GM21737 (cell line): Measurements from ENCODE around the gene CNTN1.

ENCODE experiments used
- ATAC-seq: cut with Tn5 transposase; IDR thresholded peaks from one replicate; pipeline ENCODE4 v1.9.1; 2021; ENCODE audit warnings: mild to moderate bottlenecking, moderate library complexity; ENCODE audit not compliant: unreplicated experiment

Gene CNTN1

DNA sequence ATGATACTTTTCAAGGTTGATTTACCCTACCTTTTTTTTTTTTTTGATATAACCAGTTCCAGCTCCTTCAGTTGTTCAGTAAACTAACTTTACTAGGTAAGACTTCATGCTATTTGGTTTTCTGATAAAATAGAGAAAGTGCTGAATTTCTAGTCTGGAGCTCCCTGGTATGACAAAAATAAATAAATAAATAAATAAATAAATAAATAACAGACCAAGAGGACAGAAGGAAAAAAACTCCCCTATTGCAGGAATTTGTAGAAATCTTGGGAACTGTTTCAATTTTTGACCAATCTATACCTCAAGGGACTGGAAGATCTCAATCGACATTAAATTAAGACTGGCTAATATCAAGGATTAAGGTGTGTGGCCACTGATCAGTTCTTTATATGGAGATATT, 265.2 kb downstream of the CNTN1 start:
- no peak for ATAC-seq

GRCh38 chr12:40959041-40959440, 266.8 kb downstream of the CNTN1 start:
- no peak for ATAC-seq

GRCh38 chr12:40963751-40964150, 271.5 kb downstream of the CNTN1 start:
- ATAC-seq, result no peak

DNA sequence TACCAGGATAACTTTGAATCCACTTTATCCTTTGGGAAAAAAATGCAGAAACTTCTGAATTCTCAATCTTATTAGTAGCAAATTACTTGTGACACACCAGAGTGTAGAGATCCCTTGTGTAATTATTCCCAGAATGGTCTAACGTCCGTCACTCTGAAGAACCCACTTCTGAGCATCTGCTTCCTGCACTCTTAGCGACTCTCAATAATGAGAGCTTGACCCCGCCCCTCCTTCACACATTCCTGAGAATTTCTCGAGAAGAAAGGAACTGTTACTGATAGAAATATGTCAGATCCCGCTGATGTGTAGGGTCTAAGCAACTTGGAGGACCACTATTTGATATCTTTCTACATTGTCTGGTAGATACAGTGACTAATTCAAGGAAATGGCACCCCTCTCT, 277.6 kb downstream of the CNTN1 start:
- ATAC-seq, result no peak

- ATAC-seq, result no peak
Observed at GRCh38 chr12:40970320-40970907, 278.2 kb downstream of the CNTN1 start.

- ATAC-seq, result no peak
Observed at GRCh38 chr12:40971911-40972310, 279.7 kb downstream of the CNTN1 start.

GRCh38 chr12:40976546-40976945, 284.3 kb downstream of the CNTN1 start:
- no peak for ATAC-seq

DNA sequence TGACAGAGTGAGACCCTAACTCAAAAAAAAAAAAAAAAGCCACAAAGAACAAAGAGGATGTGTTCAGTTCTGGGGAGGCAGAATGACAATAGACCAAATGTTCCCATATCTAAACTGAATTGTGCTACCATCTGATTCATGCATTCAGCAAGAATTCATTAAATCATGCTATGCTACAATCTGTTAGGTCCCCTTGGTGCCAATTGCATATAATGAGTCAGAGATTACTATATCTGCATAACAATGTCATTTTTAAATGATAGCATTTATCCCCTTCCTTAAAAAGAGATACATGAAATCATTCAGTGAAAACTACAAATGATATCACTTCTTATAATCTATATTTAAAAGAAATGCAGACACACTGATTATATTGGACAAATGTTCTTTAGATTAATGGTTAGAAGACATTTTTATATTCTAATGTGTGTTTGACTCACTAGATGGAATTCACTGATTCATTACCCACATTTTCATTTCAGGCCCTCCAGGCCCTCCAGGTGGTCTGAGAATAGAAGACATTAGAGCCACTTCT, 288.3 kb downstream of the CNTN1 start:
- no peak for ATAC-seq

GRCh38 chr12:40986001-40986400, 293.8 kb downstream of the CNTN1 start:
- no peak for ATAC-seq

GRCh38 chr12:40988355-40988754, 296.1 kb downstream of the CNTN1 start:
- ATAC-seq, result no peak

GRCh38 chr12:40988824-40989223, 296.6 kb downstream of the CNTN1 start:
- no peak for ATAC-seq

- no peak for ATAC-seq
Observed at GRCh38 chr12:40989785-40990184, 297.5 kb downstream of the CNTN1 start.

GRCh38 chr12:40992158-40992557, 299.9 kb downstream of the CNTN1 start:
- no peak for ATAC-seq

- no peak for ATAC-seq
Observed at GRCh38 chr12:40992674-40993073, 300.4 kb downstream of the CNTN1 start.

GRCh38 chr12:40993158-40993557, 300.9 kb downstream of the CNTN1 start:
- ATAC-seq, result no peak

- no peak for ATAC-seq
Observed at GRCh38 chr12:40996091-40996490, 303.9 kb downstream of the CNTN1 start.

DNA sequence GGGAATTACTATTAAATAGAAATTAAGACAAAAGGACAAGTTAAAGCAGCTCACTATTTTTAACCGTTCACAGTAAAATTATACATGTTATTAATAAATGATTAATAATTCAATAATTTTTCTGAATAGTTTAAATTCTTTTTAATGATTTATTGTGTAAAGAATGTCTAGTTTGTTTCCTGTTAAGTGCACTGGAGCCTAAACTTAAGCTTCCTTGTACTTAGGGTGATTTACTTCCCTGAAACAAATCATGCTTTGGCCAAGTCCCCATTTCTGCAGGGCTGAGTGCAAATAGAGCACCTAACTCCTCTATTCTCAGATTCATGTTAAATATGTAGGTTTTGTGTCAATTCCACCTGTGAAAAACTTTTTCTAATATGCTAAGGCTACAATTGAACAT, 307.0 kb downstream of the CNTN1 start:
- ATAC-seq, result no peak

DNA sequence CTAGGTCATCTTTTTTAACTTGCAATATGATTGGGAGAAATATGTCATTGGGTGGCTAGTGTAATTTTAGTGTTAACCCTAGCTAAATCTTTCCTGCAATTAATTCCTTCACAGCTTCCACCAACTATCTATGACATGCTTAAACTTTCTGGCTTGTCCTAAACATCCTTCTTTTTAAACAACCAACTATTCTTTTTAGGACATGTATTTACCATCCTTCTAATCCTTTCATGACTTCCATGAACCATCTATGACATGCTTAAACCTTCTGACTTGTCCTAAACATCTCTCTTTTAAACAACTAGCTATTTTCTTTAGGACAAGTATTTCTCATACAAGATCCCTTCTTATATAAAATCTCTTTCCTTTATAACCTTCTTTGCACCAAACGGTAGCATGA, 316.2 kb downstream of the CNTN1 start:
- no peak for ATAC-seq

- no peak for ATAC-seq
Observed at GRCh38 chr12:41011939-41012338, 319.7 kb downstream of the CNTN1 start.

DNA sequence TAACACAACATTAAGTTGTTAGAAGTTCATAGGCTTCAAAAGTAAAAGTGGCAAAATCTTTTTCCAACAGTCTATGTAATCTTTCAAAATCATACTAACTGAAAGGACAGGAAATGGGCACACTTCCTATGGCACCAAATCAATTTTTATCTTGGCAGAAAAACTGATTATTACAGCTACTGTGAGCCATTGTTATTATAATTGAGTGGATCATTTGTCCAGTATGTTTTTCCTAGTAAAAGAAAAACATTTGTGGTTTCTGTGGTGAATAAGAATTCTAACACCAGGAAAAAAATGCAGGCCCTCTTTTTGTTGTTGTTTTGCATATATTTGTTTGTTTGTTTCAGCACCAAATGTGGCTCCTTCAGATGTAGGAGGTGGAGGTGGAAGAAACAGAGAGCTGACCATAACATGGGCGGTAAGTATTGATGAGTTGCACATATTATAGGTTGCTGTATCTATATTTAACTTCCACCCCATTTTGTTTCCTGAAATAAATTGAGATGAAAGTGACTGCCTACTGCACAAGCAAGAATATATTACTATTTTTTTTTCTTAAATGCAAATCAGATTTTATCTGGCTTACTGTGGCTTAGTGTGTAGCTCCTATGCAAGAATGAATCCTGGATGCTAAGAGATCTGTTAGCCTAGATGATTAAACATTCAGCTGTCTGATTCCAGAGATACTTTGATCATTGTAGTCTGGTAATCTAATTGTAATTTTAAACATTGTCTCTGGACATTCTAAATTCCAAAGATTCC, 321.8 kb downstream of the CNTN1 start:
- ATAC-seq, result no peak

DNA sequence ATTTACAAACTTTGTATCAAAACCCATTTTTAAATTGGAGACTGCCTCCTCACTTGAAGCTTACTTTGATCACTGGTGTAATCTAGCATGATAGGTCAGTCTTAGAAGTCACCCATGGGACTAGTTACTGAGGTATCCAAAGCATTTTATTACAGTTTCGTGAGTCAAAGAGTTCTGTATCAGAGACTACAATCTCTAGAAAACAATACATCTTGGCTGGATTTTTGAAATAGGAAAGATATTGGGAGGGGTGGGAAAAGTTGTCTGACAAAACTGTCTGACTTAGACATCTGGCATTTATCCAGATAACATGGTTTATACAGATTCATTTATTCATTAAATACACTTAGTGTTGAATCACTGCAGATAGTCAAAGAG, 322.4 kb downstream of the CNTN1 start:
- no peak for ATAC-seq

- no peak for ATAC-seq
Observed at GRCh38 chr12:41018010-41018409, 325.8 kb downstream of the CNTN1 start.

GRCh38 chr12:41019461-41019860, 327.2 kb downstream of the CNTN1 start:
- no peak for ATAC-seq
